HepG2 (cell line): ENCODE results near the gene GAL3ST1. TPM values are rescaled to one million over a fixed set of nuclear protein-coding genes. Genes with fewer than 3 reads are reported as not detected.

ENCODE experiments used
- AHR ChIP-seq: IDR thresholded peaks from 2 replicates; pipeline ENCODE4 v1.6.1; 2018; ENCODE audit warnings: missing genetic modification reagents, missing compliant biosample characterization
- HNRNPH1 ChIP-seq: fragments of 200-400 bp; formaldehyde crosslinking; optimal IDR thresholded peaks from 2 replicates; pipeline ENCODE3; 2017; ENCODE audit warnings: mild to moderate bottlenecking, low read depth, low read length
- NCOR1 ChIP-seq: fragments of 200-600 bp; sonication (generic); IDR thresholded peaks from 2 replicates; pipeline ENCODE4 v1.7.0; 2017; ENCODE audit warnings: antibody characterized with exemption, low read length, borderline replicate concordance
- RBFOX2 ChIP-seq: fragments of 200-400 bp; formaldehyde crosslinking; IDR thresholded peaks from 2 replicates; pipeline ENCODE4 v1.6.1; 2017; ENCODE audit warnings: low read depth, mild to moderate bottlenecking, low read length
- ZNF605 ChIP-seq: sonication (generic); formaldehyde crosslinking; IDR thresholded peaks from 2 replicates; pipeline ENCODE4 v1.8.0; 2022; ENCODE audit warnings: mild to moderate bottlenecking, missing genetic modification reagents
- polyA plus RNA-seq, 8 experiments: library from polyadenylated mRNA; depleted of rRNA in 3 of 8; stranded (reverse) in 7 of 8; unstranded in 1 of 8; fragments of >200 nt; fragmentation: Illumina TruSeq in 4 of 8; extraction: Trizol in 4 of 8; gene quantifications; 2 replicates each; pipeline versions ENCODE4 v1.2.1 to v1.2.3, GENCODE V29; 2011 to 2016; ENCODE audit warnings: low read depth in 4 of 8, missing spikeins in 1 of 8, mixed read lengths in 1 of 8; ENCODE audit not compliant: insufficient read depth in 1 of 8
- total RNA-seq, 5 experiments: library from RNA; depleted of rRNA; stranded (reverse); fragments of >200 nt; fragmentation: Illumina TruSeq; extraction: Trizol; gene quantifications; 2 replicates each; pipeline ENCODE4 v1.2.3, GENCODE V29; 2016; ENCODE audit warnings: low read depth in 1 of 5
- TF ChIP-seq, protein P1 (sequence below): sonication (generic); formaldehyde crosslinking; IDR thresholded peaks from 2 replicates; pipeline ENCODE4 v1.5.1; 2020; ENCODE audit warnings: mild to moderate bottlenecking, missing genetic modification reagents, borderline replicate concordance
- TF ChIP-seq, protein P2 (sequence below): sonication (generic); formaldehyde crosslinking; IDR thresholded peaks from 2 replicates; pipeline ENCODE4 v1.9.0; 2022; ENCODE audit warnings: low read depth, missing genetic modification reagents
- TF ChIP-seq, protein P3 (sequence below): sonication (generic); formaldehyde crosslinking; IDR thresholded peaks from 2 replicates; pipeline ENCODE4 v1.5.1; 2020; ENCODE audit warnings: mild to moderate bottlenecking, missing genetic modification reagents, moderate library complexity

GAL3ST1 gene
- total and polyA plus RNA-seq, 2 of the 13 experiments (the other 11 are each of a cell fraction or from before 2014, with no cell fraction given), result 4.4 to 14.7 TPM

GRCh38 chr22:30591191-30591587 lies 16.7 kb upstream of the GAL3ST1 start (continued):
- no peak for TF ChIP-seq NCOR1
- no peak for TF ChIP-seq RBFOX2
- no peak for TF ChIP-seq AHR (CRISPR knock-in tag)
- TF ChIP-seq, protein P1, sequence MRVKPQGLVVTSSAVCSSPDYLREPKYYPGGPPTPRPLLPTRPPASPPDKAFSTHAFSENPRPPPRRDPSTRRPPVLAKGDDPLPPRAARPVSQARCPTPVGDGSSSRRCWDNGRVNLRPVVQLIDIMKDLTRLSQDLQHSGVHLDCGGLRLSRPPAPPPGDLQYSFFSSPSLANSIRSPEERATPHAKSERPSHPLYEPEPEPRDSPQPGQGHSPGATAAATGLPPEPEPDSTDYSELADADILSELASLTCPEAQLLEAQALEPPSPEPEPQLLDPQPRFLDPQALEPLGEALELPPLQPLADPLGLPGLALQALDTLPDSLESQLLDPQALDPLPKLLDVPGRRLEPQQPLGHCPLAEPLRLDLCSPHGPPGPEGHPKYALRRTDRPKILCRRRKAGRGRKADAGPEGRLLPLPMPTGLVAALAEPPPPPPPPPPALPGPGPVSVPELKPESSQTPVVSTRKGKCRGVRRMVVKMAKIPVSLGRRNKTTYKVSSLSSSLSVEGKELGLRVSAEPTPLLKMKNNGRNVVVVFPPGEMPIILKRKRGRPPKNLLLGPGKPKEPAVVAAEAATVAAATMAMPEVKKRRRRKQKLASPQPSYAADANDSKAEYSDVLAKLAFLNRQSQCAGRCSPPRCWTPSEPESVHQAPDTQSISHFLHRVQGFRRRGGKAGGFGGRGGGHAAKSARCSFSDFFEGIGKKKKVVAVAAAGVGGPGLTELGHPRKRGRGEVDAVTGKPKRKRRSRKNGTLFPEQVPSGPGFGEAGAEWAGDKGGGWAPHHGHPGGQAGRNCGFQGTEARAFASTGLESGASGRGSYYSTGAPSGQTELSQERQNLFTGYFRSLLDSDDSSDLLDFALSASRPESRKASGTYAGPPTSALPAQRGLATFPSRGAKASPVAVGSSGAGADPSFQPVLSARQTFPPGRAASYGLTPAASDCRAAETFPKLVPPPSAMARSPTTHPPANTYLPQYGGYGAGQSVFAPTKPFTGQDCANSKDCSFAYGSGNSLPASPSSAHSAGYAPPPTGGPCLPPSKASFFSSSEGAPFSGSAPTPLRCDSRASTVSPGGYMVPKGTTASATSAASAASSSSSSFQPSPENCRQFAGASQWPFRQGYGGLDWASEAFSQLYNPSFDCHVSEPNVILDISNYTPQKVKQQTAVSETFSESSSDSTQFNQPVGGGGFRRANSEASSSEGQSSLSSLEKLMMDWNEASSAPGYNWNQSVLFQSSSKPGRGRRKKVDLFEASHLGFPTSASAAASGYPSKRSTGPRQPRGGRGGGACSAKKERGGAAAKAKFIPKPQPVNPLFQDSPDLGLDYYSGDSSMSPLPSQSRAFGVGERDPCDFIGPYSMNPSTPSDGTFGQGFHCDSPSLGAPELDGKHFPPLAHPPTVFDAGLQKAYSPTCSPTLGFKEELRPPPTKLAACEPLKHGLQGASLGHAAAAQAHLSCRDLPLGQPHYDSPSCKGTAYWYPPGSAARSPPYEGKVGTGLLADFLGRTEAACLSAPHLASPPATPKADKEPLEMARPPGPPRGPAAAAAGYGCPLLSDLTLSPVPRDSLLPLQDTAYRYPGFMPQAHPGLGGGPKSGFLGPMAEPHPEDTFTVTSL, result no peak
- TF ChIP-seq, protein P2, sequence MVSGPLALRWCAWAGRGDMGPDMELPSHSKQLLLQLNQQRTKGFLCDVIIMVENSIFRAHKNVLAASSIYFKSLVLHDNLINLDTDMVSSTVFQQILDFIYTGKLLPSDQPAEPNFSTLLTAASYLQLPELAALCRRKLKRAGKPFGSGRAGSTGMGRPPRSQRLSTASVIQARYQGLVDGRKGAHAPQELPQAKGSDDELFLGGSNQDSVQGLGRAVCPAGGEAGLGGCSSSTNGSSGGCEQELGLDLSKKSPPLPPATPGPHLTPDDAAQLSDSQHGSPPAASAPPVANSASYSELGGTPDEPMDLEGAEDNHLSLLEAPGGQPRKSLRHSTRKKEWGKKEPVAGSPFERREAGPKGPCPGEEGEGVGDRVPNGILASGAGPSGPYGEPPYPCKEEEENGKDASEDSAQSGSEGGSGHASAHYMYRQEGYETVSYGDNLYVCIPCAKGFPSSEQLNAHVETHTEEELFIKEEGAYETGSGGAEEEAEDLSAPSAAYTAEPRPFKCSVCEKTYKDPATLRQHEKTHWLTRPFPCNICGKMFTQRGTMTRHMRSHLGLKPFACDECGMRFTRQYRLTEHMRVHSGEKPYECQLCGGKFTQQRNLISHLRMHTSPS, result no peak
- TF ChIP-seq ZNF605 (CRISPR knock-in tag), result no peak
- TF ChIP-seq, protein P3, sequence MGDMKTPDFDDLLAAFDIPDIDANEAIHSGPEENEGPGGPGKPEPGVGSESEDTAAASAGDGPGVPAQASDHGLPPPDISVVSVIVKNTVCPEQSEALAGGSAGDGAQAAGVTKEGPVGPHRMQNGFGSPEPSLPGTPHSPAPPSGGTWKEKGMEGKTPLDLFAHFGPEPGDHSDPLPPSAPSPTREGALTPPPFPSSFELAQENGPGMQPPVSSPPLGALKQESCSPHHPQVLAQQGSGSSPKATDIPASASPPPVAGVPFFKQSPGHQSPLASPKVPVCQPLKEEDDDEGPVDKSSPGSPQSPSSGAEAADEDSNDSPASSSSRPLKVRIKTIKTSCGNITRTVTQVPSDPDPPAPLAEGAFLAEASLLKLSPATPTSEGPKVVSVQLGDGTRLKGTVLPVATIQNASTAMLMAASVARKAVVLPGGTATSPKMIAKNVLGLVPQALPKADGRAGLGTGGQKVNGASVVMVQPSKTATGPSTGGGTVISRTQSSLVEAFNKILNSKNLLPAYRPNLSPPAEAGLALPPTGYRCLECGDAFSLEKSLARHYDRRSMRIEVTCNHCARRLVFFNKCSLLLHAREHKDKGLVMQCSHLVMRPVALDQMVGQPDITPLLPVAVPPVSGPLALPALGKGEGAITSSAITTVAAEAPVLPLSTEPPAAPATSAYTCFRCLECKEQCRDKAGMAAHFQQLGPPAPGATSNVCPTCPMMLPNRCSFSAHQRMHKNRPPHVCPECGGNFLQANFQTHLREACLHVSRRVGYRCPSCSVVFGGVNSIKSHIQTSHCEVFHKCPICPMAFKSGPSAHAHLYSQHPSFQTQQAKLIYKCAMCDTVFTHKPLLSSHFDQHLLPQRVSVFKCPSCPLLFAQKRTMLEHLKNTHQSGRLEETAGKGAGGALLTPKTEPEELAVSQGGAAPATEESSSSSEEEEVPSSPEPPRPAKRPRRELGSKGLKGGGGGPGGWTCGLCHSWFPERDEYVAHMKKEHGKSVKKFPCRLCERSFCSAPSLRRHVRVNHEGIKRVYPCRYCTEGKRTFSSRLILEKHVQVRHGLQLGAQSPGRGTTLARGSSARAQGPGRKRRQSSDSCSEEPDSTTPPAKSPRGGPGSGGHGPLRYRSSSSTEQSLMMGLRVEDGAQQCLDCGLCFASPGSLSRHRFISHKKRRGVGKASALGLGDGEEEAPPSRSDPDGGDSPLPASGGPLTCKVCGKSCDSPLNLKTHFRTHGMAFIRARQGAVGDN, result no peak
- no peak for TF ChIP-seq HNRNPH1
- TF ChIP-seq, all 625 proteins: peak for 7
